NCI-H1417 (cell line): ENCODE results near the gene MARCHF9.

Experiments used
- DNase-seq, 3 experiments: peaks; one replicate each; lab custom pipeline; 2025; lab: John Stamatoyannopoulos, UW

MARCHF9 gene

DNA sequence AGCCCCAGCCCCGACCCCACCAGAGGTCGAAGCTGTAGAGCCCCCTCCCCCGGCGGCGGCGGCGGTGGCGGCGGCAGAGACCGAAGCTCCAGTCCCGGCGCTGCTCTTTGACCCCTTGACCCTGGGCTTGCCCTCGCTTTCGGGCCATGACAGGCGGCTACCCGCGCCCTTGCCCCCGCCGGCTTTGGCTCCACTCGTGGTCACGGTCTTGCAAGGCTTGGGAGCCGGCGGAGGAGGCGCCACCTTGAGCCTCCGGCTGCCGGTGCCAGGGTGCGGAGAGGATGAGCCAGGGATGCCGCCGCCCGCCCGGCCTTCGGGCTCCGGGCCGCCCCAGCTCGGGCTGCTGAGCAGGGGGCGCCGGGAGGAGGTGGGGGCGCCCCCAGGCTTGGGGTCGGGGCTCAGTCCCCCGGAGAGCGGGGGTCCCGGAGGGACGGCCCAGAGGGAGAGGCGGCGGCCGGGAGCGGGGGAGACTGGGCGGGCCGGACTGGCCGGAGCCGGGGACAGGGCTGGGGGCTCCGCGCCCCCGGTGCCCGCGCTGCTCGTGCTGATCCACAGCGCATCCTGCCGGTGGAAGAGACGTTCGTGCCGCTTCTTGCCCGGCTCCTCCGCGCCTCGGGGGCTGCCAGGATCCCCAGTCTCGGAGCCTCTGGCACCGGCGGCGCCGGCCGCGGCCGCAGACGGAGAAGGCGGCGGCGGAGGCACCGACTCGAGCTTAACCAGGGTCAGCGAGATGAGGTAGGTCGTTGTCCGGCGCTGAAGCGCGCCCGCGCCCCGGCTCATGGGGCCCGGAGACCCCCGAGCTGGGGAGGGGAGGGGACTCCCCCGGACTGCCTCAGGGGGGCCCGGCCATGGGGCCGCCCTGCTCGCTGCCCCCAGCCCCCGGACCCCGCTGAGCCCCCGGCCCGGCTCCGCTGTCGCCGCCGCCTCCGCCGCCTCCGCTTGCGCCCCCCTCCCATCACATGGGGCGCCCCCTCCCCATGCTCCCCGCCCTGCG lies 17.1 kb upstream of the MARCHF9 start:
- DNase-seq, result peak; percentile 19 to 65 (median 61)

DNA sequence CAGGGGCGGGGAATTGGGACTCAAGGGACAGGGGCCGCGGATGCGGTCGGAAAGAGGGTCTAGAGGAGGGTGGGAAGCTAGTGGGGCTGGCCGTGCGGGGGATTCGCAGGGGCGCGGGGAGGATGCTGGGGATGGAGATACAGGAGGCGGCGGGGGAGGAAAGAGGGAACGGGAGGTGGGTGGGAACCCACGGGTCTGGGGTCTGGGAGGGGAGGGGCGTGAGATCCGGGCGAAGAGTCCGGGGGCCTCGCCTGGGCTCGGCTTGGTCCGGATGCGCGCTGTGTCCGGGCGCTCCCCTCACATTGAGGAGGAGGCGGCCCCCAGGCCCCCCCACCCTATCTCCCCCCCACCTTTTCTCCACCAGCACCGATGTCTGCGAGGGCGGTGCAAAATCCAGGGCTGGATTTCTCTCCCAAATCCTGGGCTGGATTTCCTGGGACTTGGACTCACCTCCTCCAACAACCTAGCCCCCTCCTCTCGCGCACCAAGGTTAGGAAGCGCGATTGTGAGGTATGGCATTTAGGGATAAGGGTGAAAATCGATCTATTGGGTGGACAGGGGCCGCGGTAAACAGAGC lies 16.2 kb upstream of the MARCHF9 start, which contains the start of gene AGAP2:
TSS of gene AGAP2 (minus strand) at position 82 of the 577 bp plus-strand sequence. CDS start 496 bp downstream, outside the sequence.
- DNase-seq, result peak; percentile 40 to 81 (median 77)

DNA sequence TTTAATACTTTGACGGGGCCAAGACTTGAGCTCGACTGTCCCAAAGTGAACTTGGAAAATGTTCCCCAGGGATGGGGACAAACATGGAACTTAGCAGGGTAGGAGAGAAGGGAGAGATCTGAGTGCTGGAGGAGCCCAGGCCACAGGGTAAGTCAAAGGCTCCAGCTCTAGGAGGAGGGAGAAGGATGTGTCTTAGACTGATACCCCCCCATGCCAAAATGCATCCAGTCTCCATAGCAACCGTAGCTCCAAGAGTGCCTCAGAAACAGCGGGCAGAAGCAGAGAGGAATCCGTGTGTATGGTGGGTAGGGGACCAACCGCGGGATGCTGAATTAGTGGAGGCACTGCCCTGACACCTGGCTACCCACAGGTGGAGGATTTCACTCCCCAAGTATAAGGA lies 15.5 kb upstream of the MARCHF9 start:
- peak in 2 of 3 experiments; percentile 43 to 56 for DNase-seq

DNA sequence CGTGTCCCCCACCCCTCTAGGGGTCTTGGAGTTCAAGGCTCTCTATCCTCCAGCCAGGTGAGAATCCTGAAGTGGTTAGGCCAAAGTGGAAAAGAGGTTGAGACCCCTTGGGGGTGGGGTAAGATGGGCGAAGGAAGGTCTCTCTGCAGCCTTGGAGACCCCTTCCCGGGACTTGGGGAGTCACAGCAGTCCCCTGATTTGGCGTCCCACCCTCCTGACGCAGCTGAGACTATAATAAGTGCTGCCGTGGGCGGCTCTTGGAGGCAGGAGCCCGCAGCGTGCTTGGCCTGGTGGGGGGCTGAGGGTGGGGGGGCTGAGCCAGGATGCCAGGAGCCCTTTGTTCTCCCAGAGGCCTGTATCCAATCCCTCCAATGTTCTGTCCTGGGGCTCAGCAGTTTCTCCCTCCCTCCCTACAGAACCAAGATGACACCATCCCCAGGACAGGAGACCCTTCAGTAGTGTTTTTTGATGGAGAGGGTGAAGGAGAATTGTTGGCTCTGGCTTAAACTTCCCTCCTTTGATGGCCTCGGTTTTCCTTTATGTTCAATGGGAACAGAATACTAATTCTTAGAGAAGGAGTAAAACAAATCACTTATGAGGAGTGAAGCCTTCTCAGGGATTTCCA lies 14.9 kb upstream of the MARCHF9 start:
- no peak for DNase-seq

DNA sequence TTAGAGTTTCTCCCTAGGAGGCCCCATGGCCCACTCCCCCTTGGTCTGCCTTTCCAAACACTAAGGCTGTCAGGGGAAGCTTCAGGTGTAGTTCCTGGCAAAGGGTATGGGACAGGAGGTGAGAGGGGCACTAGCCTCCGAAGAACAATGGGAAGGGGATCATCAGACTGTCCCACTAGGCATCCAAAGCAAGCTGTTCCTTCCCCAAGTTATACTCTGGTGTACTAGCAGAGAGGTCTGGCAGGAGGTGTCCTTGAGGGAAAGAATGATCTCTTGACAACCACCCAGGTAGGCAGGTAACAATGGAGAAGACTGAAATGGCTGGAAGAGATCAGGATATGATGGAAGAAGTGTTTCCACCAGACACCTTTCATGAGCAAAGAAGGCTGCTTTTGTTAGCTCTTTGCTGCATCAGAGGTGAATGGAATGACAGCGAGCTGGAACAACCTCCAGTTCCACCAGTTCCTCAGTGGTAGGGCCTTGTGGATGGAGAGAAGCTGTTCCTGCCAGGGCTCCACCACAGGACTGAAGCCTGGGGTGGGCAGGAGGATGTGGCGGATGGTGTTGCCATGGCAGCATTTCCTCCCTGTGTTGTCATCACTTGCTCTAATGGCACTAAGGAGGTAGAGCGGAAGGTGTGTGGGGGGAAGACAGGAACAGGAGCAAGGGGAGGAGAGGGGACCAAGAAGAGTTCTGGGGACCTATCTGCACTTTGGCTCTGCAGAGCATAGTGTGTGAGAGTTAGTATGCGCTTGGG lies 14.1 kb upstream of the MARCHF9 start:
- DNase-seq, result peak in 2 of 3 experiments; percentile 37 to 66

DNA sequence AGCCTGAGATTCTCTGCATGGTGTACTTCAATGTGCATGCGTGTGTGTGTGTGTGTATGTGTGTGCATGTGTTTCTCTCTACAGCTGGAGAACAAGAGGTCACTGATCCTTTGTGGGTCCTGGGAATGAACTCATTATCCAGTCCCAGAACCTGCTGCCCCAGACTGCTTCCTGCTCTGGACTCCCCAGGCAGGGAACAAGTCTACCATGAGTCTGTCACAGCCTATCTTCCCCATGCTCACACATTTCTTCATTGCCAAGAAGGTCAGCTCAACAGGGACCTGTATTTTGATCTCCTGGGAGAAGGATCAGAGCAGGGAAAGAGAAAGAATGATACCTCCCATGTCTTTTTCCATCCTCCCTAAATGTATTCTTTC lies 13.5 kb upstream of the MARCHF9 start:
- DNase-seq, result no peak

DNA sequence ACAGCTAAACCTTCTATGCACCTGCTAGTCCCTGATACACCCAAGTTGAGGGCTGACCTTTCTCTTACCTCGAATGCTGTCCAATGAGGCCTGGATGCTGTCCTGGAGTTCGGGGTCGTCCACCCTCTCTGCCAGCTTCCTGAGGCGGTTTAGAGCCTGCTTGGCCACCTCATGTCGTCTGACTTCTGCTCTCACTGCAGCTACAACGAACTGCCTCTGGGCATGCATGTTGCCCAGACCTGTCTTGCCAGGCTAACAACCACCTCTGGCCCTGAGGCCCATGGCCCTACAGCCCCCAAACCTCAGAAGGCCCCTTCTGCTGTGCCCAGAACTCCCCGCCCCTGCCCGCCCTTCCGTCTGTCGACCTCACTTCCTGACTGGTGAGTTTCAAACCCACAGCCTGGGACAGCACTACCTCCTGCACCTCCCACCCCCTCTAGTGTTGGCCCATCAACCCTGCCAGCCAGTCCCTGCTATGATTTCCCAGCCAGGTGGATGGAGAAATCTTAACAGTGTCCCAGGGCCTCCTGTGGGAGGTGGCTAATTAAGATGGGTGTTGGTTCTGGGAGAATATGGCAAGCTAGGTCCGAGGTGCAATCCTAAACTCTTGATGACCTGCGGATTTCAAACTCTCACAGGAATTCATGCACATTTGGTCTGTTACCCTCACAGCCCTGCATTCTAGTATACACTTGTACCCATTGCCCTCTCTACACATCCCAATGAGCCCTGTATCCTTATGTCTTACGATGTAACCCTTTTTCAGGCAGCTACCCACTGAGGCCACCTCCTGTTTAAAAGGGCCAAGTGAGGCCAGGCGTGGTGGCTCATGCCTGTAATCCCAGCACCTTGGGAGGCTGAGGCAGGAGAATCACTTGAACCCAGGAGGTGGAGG lies 12.8 kb upstream of the MARCHF9 start:
- DNase-seq, result no peak

DNA sequence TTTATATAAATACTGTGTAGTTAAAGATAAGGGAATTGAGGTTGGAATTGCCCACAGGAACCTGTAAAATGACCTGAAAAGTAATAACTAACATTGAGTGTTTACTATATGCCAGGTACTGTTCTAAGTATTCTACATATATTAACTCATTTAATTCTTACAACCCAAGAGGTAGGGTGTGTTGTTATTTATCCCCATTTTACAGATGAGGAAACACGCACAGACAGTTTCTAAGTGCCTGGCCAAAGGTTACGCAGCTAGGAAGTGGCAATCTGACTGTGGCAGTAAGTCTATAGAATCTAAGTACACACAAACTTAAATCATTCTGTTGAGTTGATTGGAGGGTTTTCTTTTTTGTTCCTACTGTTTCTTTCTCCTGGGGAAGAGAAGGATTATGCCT lies 11.1 kb upstream of the MARCHF9 start:
- no peak for DNase-seq

DNA sequence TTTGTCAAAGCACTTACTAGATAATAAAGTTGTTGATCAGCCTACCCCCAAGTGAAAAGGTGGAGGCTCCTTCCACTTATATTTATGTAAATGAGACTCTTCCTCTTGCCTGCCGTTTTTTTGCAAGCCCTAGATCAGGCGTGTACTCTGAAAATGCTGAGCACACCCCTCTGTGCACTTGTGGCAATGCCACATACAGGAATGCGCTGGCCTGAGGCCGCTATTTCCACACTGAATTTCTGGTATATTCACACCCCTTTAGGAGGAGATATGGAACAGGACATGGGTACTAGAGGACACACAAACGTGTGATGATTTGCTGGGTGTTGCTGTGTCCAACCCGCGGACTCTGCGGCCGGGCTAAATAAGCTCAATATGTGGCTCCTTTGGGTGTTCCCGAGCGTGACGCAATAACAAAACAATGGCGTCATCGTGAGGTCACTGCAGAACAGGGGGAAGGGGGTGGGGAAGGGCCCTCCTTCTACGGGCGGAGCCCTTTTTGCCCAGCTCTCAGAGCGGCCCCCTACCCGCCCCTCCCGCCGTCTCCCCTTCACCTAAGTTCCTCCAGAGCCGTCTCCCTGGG lies 10.6 kb upstream of the MARCHF9 start:
- peak in 2 of 3 experiments; percentile 96 to 98 for DNase-seq

DNA sequence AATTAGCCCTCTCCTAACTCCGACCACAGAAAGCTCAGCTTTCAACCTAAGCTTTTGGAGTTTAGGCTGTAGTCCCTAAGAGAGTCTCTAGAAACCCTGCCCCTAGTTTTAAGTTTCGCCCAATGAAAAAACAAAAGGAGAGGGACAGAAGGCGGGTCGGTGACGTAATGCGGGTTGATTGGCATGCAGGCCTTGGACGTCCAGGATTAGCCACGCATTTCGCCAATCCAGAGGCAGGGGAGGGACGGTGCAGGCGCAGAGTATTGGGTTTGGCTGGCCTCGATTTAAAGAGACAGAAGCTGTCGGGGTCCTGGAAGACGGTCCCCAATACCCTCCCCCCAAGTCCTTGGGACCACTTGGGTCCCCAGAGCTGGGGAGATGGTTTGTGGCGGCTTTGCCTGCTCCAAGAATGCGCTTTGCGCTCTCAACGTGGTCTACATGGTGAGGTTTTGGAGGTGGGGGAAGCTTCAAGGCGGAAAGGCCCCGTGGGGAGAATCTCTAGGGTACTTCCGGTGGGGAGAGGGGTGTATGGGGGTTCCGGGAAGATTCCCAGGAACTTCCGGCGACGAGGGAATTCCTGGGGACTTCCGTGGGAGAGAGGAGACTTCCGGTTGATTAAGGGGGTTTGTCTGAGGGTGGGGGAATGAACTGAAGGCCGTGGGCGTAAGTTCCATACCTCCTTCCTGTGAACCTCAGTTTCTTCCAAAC lies 10.0 kb upstream of the MARCHF9 start, which contains the start of gene TSPAN31:
TSS of gene TSPAN31 (plus strand) at position 263 of the 708 bp plus-strand sequence. CDS start at position 379, 116 bp downstream.
- DNase-seq, result peak; percentile 79 to 99 (median 97)

DNA sequence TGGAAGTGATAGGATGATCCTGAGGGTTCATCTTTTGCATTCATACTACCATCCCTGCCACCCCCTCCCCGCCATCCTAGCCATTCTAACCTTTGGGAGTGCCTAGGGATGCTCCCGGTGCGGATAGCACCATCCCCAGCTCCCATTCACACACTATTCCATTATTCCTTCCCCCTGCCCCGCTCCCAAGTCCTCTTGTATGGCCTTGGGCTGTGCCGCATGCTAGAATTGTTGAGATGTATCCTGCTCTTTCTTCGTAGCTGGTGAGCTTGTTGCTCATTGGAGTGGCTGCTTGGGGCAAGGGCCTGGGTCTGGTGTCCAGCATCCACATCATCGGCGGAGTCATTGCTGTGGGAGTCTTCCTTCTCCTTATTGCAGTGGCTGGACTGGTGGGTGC lies 9.4 kb upstream of the MARCHF9 start:
- no peak for DNase-seq

DNA sequence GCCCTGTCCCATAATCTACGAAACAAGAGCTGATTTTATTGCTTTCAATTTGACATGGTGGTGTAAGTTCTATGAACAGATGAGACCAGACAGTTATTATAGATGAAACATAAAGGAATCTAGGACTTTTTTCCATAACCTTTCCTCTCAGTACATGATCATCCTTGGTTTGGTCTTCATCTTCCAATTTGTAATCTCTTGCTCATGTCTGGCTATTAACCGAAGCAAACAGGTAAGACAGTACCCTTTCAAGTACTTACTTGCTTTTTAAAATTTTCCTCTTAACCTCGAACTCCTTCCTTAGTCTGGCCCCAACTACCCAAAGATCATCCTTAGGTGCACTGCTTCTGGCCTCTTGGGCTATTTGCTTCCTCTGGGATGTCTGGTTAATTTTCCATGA lies 8.9 kb upstream of the MARCHF9 start:
- DNase-seq, result peak in 1 of 3 experiments; percentile 41

DNA sequence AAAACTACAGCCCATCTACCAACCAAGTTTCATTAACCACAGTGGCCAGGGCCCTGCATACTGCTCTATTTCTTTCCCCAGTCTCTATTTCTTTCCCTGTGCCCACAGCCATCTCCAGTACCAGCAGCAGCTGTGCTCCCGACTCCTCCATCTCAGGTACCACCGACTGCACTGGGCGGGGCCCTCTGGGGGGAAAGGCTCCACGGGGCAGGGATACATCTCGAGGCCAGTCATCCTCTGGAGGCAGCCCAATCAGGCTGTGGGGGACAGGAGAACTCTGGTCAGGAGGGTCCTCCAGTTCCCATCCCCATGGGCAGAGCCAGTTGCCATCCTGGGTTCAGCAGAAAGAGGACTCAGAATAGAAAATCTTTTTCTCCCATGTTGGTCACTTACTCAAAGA lies 5.8 kb upstream of the MARCHF9 start:
- no peak for DNase-seq

DNA sequence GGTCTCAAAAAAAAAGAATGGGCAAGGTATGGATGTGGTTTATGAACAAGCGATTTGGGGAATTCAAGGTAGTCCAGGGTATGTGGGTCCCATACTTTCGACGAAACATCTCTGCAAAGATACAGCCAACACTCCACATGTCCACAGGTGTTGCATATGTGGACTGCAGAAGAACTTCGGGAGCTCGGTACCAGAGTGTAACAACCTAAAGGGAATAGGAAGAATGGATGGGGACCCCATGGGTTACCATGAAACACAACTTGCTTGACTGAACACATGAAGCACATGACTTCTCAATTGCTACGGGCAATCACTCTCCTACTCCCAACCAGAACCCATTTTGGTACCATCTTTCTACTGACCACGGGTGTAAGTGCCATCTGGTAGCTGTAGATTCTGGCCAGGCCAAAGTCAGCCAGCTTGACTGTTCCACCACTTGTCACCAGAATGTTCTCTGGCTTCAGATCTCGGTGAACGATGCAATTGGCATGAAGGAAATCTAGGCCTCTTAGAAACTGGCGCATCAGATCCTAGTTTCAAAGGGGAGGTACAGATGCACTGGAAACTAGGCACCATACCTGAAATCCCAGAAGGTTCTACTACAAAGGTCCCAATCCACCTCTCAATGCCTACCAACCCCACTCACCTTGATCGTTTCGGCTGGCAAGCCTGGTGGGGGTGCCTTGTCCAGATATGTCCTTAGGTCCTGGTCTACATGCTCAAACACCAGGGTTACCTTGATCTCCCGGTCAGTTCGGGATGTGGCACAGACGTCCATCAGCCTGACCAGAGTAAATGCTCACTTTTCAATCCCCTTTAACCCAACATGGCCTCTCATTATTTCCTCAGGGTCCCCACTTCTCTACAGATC lies 4.1 kb upstream of the MARCHF9 start:
- peak in 1 of 3 experiments; percentile 43 for DNase-seq

DNA sequence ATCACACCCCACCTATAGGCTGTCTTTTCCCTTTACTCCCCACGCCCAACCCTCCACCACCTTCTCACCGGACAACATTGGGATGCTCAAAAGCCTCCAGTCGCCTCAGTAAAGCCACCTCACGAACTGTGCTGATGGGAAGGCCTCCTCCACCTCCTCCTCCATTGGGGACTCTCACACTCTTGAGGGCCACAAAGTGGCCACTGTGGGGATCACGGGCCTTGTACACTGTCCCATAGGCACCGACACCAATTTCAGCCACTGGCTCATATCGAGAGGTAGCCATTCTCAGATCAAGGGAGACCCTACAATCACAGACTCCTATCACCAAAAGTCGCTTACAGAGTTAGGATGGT lies 3.5 kb upstream of the MARCHF9 start:
- DNase-seq, result peak in 1 of 3 experiments; percentile 63

DNA sequence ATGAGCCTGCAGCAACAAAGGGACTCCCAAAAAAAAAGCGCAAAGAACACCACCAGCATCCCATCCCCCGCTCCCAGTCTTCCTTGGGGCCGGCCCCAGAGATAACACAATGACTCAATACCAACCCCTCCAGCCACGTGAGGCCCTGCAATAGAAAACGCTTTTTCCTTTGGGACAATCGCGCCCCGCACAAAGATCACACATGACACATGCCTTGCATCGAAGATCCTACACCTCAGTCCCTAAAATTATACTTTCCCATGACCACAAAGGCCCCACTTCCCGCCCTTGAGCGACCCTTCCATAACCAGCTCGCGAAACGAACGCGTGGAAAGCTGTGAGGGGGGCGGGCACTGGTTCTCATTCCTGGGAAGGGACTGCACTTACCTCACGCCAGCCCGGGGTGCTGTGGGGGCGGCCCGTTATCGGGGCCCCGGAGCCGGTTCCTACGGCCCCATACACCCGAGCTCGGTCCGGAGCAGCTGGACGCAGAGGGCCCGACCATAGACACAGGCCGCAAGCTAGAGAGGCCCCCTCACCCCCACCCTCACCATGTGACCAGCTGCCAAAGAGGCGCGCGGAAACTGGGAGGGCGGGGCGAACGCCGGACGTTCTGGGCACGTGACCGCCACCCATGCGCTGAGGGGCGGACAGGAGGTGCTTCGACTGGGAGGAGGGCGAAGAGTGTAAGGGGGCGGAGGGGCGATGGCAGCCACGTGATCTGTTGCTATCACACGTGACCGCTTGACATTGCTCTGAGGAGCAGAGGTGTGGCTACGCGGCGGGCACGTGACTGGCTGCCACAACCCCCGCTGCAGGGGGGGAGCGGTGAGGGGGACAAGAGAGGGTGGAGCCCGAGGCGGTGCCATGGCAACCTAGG lies 2.9 kb upstream of the MARCHF9 start, which contains the start of gene CDK4:
TSS of gene CDK4 (minus strand) at position 523 of the 880 bp plus-strand sequence. CDS start 593 bp downstream, outside the sequence.
- DNase-seq, result peak; percentile 99 to 100 (median 100)

DNA sequence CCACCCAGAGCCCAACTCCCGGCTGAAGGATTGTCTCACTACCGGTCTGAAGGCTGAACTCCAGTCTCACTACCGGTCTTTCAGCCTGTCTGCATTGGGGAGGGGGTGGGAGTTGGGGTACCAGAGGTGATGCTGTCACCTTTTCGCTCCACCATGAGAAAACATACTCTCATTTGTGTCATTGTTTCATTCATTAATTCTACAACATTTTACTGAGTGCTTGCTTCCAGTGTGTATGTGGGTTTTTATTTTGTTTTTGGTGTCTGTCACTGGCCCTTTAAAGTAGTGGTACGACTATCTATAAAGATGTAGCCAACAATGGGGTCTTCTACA lies 2.3 kb upstream of the MARCHF9 start:
- no peak for DNase-seq
